Measurements from ENCODE around the gene C3orf20.

Gene C3orf20

GRCh38 chr3:14773691-14774128 lies 98.8 kb downstream of the C3orf20 start:
- ATAC-seq (replicated peaks) (peak in 1 of 2 donors; percentile 17), DNase-seq (no peak)
- Mint-ChIP-seq H3K27me3 (peaks cover 4 to 5% of the 10 kb centered on the region in 2 donors), H3K36me3 (peaks cover 0 to under 1% of the 10 kb centered on the region in 2 donors), H3K4me3 (no peak overlapping the region), H3K9me3 (peaks cover 2 to 5% of the 10 kb centered on the region in 2 donors), H3K4me1 (no peaks in the 10 kb centered on the region), H3K27ac (no peak overlapping the region)

DNA sequence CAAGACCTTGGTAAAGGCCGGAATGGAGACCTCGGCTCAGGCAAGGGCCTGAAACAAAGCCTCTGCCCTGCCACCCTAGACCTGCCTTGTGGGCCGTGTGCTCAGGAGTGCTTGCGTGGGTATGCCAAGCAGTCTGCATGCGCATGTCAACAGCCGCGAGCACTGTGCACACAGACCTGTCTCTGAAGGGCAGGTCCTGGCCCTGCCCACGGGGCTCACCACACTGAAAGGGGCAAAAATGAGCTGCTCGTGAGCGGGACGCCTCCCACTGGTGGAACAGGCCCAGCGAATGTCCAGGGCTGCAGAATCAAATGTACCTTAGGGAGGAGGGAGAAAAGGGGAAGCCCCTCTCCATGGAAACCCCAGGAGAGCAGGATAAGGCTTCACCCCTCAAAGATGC lies 99.5 kb downstream of the C3orf20 start:
- peaks cover 4 to 11% of the 10 kb centered on the region in 2 donors for H3K9me3 Mint-ChIP-seq

DNA sequence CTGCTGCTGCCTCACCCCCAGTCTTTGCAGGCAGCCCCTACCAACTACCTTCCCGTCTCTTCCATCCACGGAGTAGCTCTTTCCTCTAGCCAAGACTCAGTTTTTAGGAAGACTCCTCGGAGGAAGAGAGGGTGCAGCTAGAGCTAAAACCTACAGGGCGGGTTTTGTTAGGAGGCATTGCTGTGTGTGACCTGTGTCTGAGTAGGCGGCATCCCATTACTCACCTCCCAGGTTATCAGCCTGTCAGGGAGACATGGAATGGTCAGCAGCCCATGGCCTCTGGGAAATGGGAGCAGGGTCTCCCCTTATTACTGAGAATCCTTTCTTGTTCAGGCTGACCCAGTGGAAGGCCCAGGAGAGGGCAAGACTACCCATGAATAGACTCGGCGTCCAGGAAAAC lies 100.1 kb downstream of the C3orf20 start:
- Mint-ChIP-seq H3K27ac (no peak overlapping the region), H3K4me3 (no peak overlapping the region), H3K36me3 (peaks cover 0 to 3% of the 10 kb centered on the region in 2 donors), H3K9me3 (peaks cover 4 to 11% of the 10 kb centered on the region in 2 donors), H3K27me3 (peaks cover 4 to 5% of the 10 kb centered on the region in 2 donors), H3K4me1 (no peaks in the 10 kb centered on the region)
- no peak for DNase-seq
- ATAC-seq (replicated peaks): no peak

More for the DNA sequence above, 99.5 kb downstream of the C3orf20 start:
- no peak overlapping the region for H3K27ac Mint-ChIP-seq
- H3K4me1 Mint-ChIP-seq: no peaks in the 10 kb centered on the region
- DNase-seq: no peak
- no peak for ATAC-seq (replicated peaks)
- peaks cover 0 to 3% of the 10 kb centered on the region in 2 donors for H3K36me3 Mint-ChIP-seq
- H3K27me3 Mint-ChIP-seq: peaks cover 4 to 5% of the 10 kb centered on the region in 2 donors
- no peak overlapping the region for H3K4me3 Mint-ChIP-seq

GRCh38 chr3:14775563-14775962 lies 100.6 kb downstream of the C3orf20 start:
- H3K27ac Mint-ChIP-seq: no peak overlapping the region
- H3K4me1 Mint-ChIP-seq: no peaks in the 10 kb centered on the region
- no peak overlapping the region for H3K4me3 Mint-ChIP-seq
- no peak for ATAC-seq (replicated peaks)
- DNase-seq: no peak
- H3K27me3 Mint-ChIP-seq: peaks cover 4 to 5% of the 10 kb centered on the region in 2 donors
- peaks cover 0 to 3% of the 10 kb centered on the region in 2 donors for H3K36me3 Mint-ChIP-seq
- H3K9me3 Mint-ChIP-seq: peaks cover 4 to 11% of the 10 kb centered on the region in 2 donors

GRCh38 chr3:14779069-14779685 lies 104.2 kb downstream of the C3orf20 start:
- no peak for ATAC-seq (replicated peaks)
- Mint-ChIP-seq H3K27ac (no peak overlapping the region), H3K36me3 (peaks cover 0 to 3% of the 10 kb centered on the region in 2 donors), H3K9me3 (peaks cover 4 to 11% of the 10 kb centered on the region in 2 donors), H3K27me3 (peaks cover 12 to 17% of the 10 kb centered on the region in 2 donors), H3K4me3 (no peak overlapping the region), H3K4me1 (no peaks in the 10 kb centered on the region)
- no peak for DNase-seq

DNA sequence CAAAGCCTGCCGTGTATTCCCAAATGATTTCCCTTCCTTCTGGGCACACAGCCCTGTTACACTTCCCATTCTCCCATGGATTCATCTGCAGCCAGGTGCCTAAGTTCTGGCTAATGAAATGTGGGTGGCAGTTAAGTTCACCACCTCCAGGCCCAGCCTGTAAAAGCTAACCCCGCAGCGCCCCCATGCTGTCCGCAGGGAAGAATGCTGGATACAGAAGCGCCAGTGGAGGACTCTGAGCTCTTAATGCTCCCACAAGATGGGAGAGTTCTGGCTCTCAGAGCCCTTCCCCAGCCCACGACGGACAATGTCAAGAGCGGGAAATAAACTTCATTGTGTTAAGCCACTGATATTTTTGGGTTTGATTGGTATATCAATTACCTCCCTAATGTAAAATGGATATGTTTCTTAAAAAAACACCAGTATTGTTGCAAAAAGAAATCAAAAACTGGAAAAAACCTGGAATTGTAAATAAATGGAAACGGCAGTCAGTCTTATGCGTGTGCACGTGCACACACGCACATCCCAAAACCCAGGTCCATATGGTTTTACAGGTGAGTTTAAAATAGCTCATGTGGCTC lies 106.1 kb downstream of the C3orf20 start:
- Mint-ChIP-seq H3K4me3 (no peak overlapping the region), H3K4me1 (no peaks in the 10 kb centered on the region), H3K27ac (no peak overlapping the region), H3K27me3 (peaks cover 22 to 27% of the 10 kb centered on the region in 2 donors), H3K9me3 (peaks cover 4 to 11% of the 10 kb centered on the region in 2 donors), H3K36me3 (peaks cover 0 to 3% of the 10 kb centered on the region in 2 donors)
- ATAC-seq (replicated peaks): peak; percentile 85 to 93
- peak; percentile 26 for DNase-seq

GRCh38 chr3:14783480-14784086 lies 108.6 kb downstream of the C3orf20 start:
- Mint-ChIP-seq H3K4me1 (no peaks in the 10 kb centered on the region), H3K4me3 (no peak overlapping the region), H3K27ac (no peak overlapping the region), H3K9me3 (peaks cover 4 to 7% of the 10 kb centered on the region in 2 donors), H3K27me3 (peaks cover 34 to 43% of the 10 kb centered on the region in 2 donors), H3K36me3 (peaks cover 0 to 3% of the 10 kb centered on the region in 2 donors)
- ATAC-seq (replicated peaks) (no peak), DNase-seq (no peak)

DNA sequence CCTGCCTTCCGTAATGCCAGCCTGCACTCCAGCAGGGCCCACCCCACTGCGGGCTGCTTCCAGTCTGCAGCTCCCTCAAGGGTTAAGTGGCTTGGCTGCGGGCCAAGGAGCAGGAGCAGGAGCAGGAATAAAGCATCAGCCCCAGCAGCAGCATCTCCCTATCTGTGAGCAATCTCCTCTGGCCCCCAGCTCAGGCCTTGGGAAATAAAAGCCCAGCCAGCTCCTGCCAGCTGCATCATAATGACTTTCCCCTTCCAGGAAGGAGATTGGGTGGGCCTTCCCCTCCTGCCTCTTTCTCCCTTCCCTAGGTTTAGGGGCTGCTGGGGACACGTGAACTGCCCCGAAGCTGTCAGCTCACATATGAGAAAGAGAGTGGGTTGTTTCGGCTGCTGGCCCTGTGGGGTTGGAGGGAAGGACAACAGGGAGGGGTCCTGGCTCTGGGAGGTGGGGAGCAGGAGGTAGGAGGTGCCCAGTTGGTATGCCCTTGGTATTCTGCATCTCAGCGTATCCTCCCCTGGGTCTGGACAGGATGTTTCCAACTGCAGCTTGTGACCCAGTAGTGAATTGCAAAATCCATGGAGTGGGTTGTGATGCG lies 109.2 kb downstream of the C3orf20 start:
- H3K4me3 Mint-ChIP-seq: no peak overlapping the region
- DNase-seq: no peak
- H3K27ac Mint-ChIP-seq: no peak overlapping the region
- no peak for ATAC-seq (replicated peaks)
- no peaks in the 10 kb centered on the region for H3K36me3 Mint-ChIP-seq
- peaks cover 0 to under 1% of the 10 kb centered on the region in 2 donors for H3K9me3 Mint-ChIP-seq
- H3K4me1 Mint-ChIP-seq: no peaks in the 10 kb centered on the region
- H3K27me3 Mint-ChIP-seq: peaks cover 34 to 46% of the 10 kb centered on the region in 2 donors

DNA sequence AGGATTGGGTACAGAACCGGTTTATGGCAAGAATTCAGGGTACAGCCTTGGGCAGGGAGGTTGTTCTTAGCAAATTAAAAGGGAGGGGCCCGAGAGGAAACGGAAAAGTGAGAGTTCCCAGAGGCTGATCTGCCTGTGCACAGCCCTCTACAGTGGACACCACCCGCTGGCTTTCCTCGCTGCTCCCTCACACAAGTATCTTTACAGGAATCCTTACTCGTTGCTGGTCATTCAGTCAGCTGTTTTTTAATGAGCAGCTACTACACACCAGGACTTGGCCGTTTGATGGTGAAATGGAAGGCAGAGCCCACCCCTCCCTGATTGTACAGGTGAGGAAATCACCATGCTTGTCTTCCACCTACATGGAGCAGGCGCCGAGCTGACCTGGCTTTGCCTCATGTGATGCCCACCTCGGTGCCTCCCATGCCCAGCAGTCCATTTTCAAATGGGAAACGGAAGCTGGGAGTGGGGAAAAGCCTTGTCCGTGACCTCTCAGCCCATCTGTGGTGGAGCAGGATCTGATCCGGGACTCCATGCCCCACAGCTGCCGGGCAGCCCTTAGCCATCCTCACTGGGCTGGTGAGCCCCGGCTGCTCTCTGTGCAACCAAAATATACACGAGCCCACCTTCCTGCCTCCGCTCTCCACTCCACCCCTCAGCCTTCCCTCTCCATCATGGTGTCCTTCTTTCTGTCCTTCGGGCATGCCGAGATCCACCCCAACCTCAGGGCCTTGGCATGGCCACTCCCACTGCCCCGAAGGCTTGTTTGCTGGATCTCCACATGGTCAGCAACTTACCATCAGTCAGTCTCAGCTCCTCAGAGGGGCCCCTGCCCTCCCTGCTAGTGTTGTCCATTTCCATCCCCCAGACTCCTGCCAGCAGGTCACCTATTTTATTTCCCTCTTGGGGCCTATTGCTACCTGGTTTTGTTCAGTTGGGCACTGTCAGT lies 110.5 kb downstream of the C3orf20 start:
- no peak for DNase-seq
- peaks cover 41 to 59% of the 10 kb centered on the region in 2 donors for H3K27me3 Mint-ChIP-seq

DNA sequence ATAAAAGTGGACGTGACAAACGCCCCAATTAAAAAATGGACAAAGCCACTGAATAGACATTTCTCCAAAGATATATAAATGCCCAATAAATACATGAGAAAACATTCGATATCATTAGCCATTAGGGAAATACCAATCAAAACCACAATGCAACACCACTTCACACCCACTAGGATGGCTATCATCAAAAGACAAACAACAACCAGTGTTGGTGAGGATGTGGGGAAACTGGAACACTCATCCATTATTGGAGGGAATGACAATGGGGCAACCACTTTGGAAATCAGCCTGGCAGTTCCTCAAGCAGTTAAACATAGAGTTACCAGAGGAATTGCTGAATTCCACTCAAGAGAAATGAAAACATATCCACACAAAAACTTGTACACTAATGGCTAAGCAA lies 111.4 kb downstream of the C3orf20 start:
- H3K27ac Mint-ChIP-seq: no peak overlapping the region
- H3K36me3 Mint-ChIP-seq: no peaks in the 10 kb centered on the region
- no peak for ATAC-seq (replicated peaks)
- no peaks in the 10 kb centered on the region for H3K4me1 Mint-ChIP-seq
- H3K9me3 Mint-ChIP-seq: no peaks in the 10 kb centered on the region
- no peak for DNase-seq
- H3K27me3 Mint-ChIP-seq: peaks cover 46 to 62% of the 10 kb centered on the region in 2 donors
- H3K4me3 Mint-ChIP-seq: no peak overlapping the region

More for the DNA sequence above, 110.5 kb downstream of the C3orf20 start:
- Mint-ChIP-seq H3K9me3 (no peaks in the 10 kb centered on the region), H3K36me3 (no peaks in the 10 kb centered on the region), H3K4me1 (no peaks in the 10 kb centered on the region), H3K4me3 (no peak overlapping the region), H3K27ac (no peak overlapping the region)
- no peak for ATAC-seq (replicated peaks)

- H3K27ac Mint-ChIP-seq: no peak overlapping the region
- peaks cover 45 to 67% of the 10 kb centered on the region in 2 donors for H3K27me3 Mint-ChIP-seq
- H3K4me1 Mint-ChIP-seq: no peaks in the 10 kb centered on the region
- no peaks in the 10 kb centered on the region for H3K9me3 Mint-ChIP-seq
- ATAC-seq (replicated peaks): no peak
- DNase-seq: no peak
- H3K4me3 Mint-ChIP-seq: no peak overlapping the region
- no peaks in the 10 kb centered on the region for H3K36me3 Mint-ChIP-seq
Measured at GRCh38 chr3:14787630-14788029, 112.7 kb downstream of the C3orf20 start.

GRCh38 chr3:14788644-14789043 lies 113.7 kb downstream of the C3orf20 start:
- DNase-seq (no peak), ATAC-seq (replicated peaks) (no peak)
- Mint-ChIP-seq H3K27ac (no peak overlapping the region), H3K36me3 (no peaks in the 10 kb centered on the region), H3K27me3 (peaks cover 43 to 72% of the 10 kb centered on the region in 2 donors), H3K4me1 (no peaks in the 10 kb centered on the region), H3K9me3 (no peaks in the 10 kb centered on the region), H3K4me3 (no peak overlapping the region)

GRCh38 chr3:14789221-14789620 lies 114.3 kb downstream of the C3orf20 start:
- H3K27me3 Mint-ChIP-seq: peaks cover 42 to 71% of the 10 kb centered on the region in 2 donors

More at GRCh38 chr3:14789221-14789620, 114.3 kb downstream of the C3orf20 start:
- ATAC-seq (replicated peaks): no peak
- no peak for DNase-seq
- Mint-ChIP-seq H3K27ac (no peak overlapping the region), H3K4me3 (no peak overlapping the region), H3K4me1 (no peaks in the 10 kb centered on the region), H3K36me3 (no peaks in the 10 kb centered on the region), H3K9me3 (no peaks in the 10 kb centered on the region)
